ENCODE results near the gene IL12A. TPM values are rescaled to one million over a fixed set of nuclear protein-coding genes. Genes with fewer than 3 reads are reported as not detected.

The IL12A gene
- 7.4 and 10.2 TPM in 2 replicates for total RNA-seq

GRCh38 chr3:159988617-159989271 lies at the start of gene IL12A:
Gene IL12A, plus strand, starts transcription at chr3:159988835.

Other genes starting within 250 kb of the IL12A start
- 3.8 and 4.2 TPM in 2 replicates for gene SCHIP1, start 149.0 kb upstream of the IL12A start, total RNA-seq
- gene C3orf80, start 236.6 kb downstream of the IL12A start, total RNA-seq, result 0.13 and 0.32 TPM in 2 replicates